IMR-90 (cell line): ENCODE results near the gene LAMC2. TPM values are rescaled to one million over a fixed set of nuclear protein-coding genes. Genes with fewer than 3 reads are reported as not detected.

Source experiments
- ATAC-seq: fragments of 200-7000 bp; cut with Tn5 transposase; 2 replicates; pipeline ENCODE4 v1.9.1; 2020; ENCODE audit warnings: low read depth, mild to moderate bottlenecking, moderate library complexity
- BruUV-seq: library from RNA; stranded (reverse); fragments of 400-500 nt; replicated peaks from 2 replicates; lab custom pipeline; 2021; lab: Mats Ljungman, UMichigan
- CTCF ChIA-PET: fragments of 300-600 bp; formaldehyde crosslinking; extraction: SDS; loops from one replicate; lab custom pipeline; 2021; ENCODE audit warnings: antibody characterized with exemption; lab: Yijun Ruan, JAX
- POLR2A ChIA-PET: fragments of 300-600 bp; sonication (Branson Sonifier 250); formaldehyde crosslinking; loops from one replicate; lab custom pipeline; 2022; ENCODE audit warnings: antibody characterized with exemption; ENCODE audit not compliant: unreplicated experiment; lab: Charles Lee
- DNase-seq: peaks from one replicate; pipeline ENCODE4 v3.0.0; 2013
- H2AFZ ChIP-seq: replicated peaks from 2 replicates; pipeline ENCODE3; 2013; ENCODE audit warnings: low read length, mild to moderate bottlenecking; ENCODE audit not compliant: poor library complexity
- H2AK5ac ChIP-seq: 2 replicates; pipeline ENCODE4 v1.6.1; 2013; ENCODE audit warnings: low read depth, low read length, inconsistent platforms
- H2AK9ac ChIP-seq: replicated peaks from 2 replicates; pipeline ENCODE3; 2013; ENCODE audit warnings: mild to moderate bottlenecking, low read depth, low read length, moderate library complexity; ENCODE audit not compliant: poor library complexity
- H2BK120ac ChIP-seq: 2 replicates; pipeline ENCODE4 v1.6.1; 2013; ENCODE audit warnings: low read depth, low read length, inconsistent platforms
- H2BK15ac ChIP-seq: 3 replicates; pipeline ENCODE4 v1.6.1; 2013; ENCODE audit warnings: low read depth, low read length, inconsistent platforms
- H2BK20ac ChIP-seq: 2 replicates; pipeline ENCODE4 v1.6.1; 2013; ENCODE audit warnings: low read depth, mild to moderate bottlenecking, inconsistent platforms, low read length, moderate library complexity
- H2BK5ac ChIP-seq: 2 replicates; pipeline ENCODE4 v1.6.1; 2013; ENCODE audit warnings: mild to moderate bottlenecking, low read depth, low read length, inconsistent platforms; ENCODE audit not compliant: poor library complexity, severe bottlenecking
- H3K14ac ChIP-seq: replicated peaks from 2 replicates; pipeline ENCODE4 v1.6.1; 2013; ENCODE audit warnings: low read depth, low read length, inconsistent platforms
- H3K18ac ChIP-seq: 2 replicates; pipeline ENCODE4 v1.6.1; 2013; ENCODE audit warnings: low read depth, low read length, control low read depth
- H3K23ac ChIP-seq: 2 replicates; pipeline ENCODE4 v1.6.1; 2013; ENCODE audit warnings: low read depth, low read length, inconsistent platforms
- H3K27ac ChIP-seq: 2 replicates; pipeline ENCODE4 v1.5.1; 2013; ENCODE audit warnings: mild to moderate bottlenecking, control low read depth, low read length; ENCODE audit not compliant: insufficient read depth
- H3K27me3 ChIP-seq: 2 replicates; pipeline ENCODE4 v1.6.1; 2013; ENCODE audit warnings: low read length; ENCODE audit not compliant: control insufficient read depth, insufficient read depth
- H3K36me3 ChIP-seq: 2 replicates; pipeline ENCODE4 v1.6.1; 2013; ENCODE audit warnings: low read length, mixed read lengths; ENCODE audit not compliant: control insufficient read depth, insufficient read depth
- H3K4ac ChIP-seq: 2 replicates; pipeline ENCODE4 v1.6.1; 2013; ENCODE audit warnings: low read depth, low read length, inconsistent platforms
- H3K4me1 ChIP-seq: 2 replicates; pipeline ENCODE4 v1.6.1; 2013; ENCODE audit warnings: low read length, mixed read lengths; ENCODE audit not compliant: control insufficient read depth, insufficient read depth
- H3K4me2 ChIP-seq: 2 replicates; pipeline ENCODE4 v1.6.1; 2013; ENCODE audit warnings: low read depth, mild to moderate bottlenecking, control low read depth, low read length, moderate library complexity
- H3K4me3 ChIP-seq: 2 replicates; pipeline ENCODE4 v1.5.1; 2013; ENCODE audit warnings: low read depth, mild to moderate bottlenecking, control low read depth, low read length, moderate library complexity; ENCODE audit not compliant: insufficient read depth
- H3K56ac ChIP-seq: 2 replicates; pipeline ENCODE4 v1.6.1; 2013; ENCODE audit warnings: low read length, inconsistent platforms; ENCODE audit not compliant: insufficient read depth; ENCODE audit errors: extremely low read depth
- H3K79me1 ChIP-seq, 2 experiments: 2 replicates each; pipeline ENCODE4 v1.6.1; 2013; ENCODE audit warnings: low read length in 2 of 2, inconsistent platforms in 1 of 2, low read depth in 1 of 2
- H3K9ac ChIP-seq: 2 replicates; pipeline ENCODE4 v1.6.1; 2013; ENCODE audit warnings: low read depth, low read length, control low read depth
- H3K9me1 ChIP-seq: 2 replicates; pipeline ENCODE4 v1.6.1; 2013; ENCODE audit warnings: low read length, inconsistent platforms; ENCODE audit not compliant: insufficient read depth
- H3K9me3 ChIP-seq: 2 replicates; pipeline ENCODE4 v1.6.1; 2013; ENCODE audit warnings: low read length; ENCODE audit not compliant: control insufficient read depth, insufficient read depth
- H4K20me1 ChIP-seq: 2 replicates; pipeline ENCODE4 v1.6.1; 2013; ENCODE audit warnings: low read length, inconsistent platforms; ENCODE audit not compliant: insufficient read depth
- H4K5ac ChIP-seq: 2 replicates; pipeline ENCODE4 v1.6.1; 2013; ENCODE audit warnings: mild to moderate bottlenecking, low read depth, low read length, control low read depth
- H4K8ac ChIP-seq, 2 experiments: 2 replicates each; pipeline ENCODE4 v1.6.1; 2013; ENCODE audit warnings: low read depth in 2 of 2, low read length in 2 of 2, control low read depth in 1 of 2, inconsistent platforms in 1 of 2
- H4K91ac ChIP-seq: 2 replicates; pipeline ENCODE4 v1.6.1; 2013; ENCODE audit warnings: low read depth, low read length, inconsistent platforms; ENCODE audit not compliant: insufficient read depth
- BHLHE40 ChIP-seq: fragments of 150-350 bp; IDR thresholded peaks from 2 replicates; pipeline ENCODE4 v1.6.1; 2016; ENCODE audit warnings: mild to moderate bottlenecking, low read depth, low read length
- CHD1 ChIP-seq: IDR thresholded peaks from 2 replicates; pipeline ENCODE4 v1.6.1; 2012; ENCODE audit warnings: low read depth, low read length, improper control_type of control experiment
- FOS ChIP-seq: fragments of 150-350 bp; IDR thresholded peaks from 2 replicates; pipeline ENCODE4 v1.6.1; 2016; ENCODE audit warnings: low read depth, low read length
- MAFK ChIP-seq: IDR thresholded peaks from 2 replicates; pipeline ENCODE4 v1.6.1; 2012; ENCODE audit warnings: low read depth, low read length, improper control_type of control experiment
- MAZ ChIP-seq: IDR thresholded peaks from 2 replicates; pipeline ENCODE4 v1.6.1; 2012; ENCODE audit warnings: low read depth, mild to moderate bottlenecking, low read length, improper control_type of control experiment, moderate library complexity, borderline replicate concordance
- MXI1 ChIP-seq: IDR thresholded peaks from 2 replicates; pipeline ENCODE4 v1.6.1; 2012; ENCODE audit warnings: low read depth, mild to moderate bottlenecking, low read length, moderate library complexity, borderline replicate concordance
- NFE2L2 ChIP-seq: fragments of 150-350 bp; IDR thresholded peaks from 2 replicates; pipeline ENCODE4 v1.6.1; 2016; ENCODE audit warnings: low read depth, mild to moderate bottlenecking, low read length
- POLR2A ChIP-seq: IDR thresholded peaks from 2 replicates; pipeline ENCODE4 v1.6.1; 2012; ENCODE audit warnings: mild to moderate bottlenecking, low read depth, low read length
- RAD21 ChIP-seq: IDR thresholded peaks from 2 replicates; pipeline ENCODE4 v1.6.1; 2012; ENCODE audit warnings: low read length, improper control_type of control experiment
- RCOR1 ChIP-seq: IDR thresholded peaks from 2 replicates; pipeline ENCODE4 v1.6.1; 2012; ENCODE audit warnings: mild to moderate bottlenecking, low read length, improper control_type of control experiment; ENCODE audit not compliant: insufficient replicate concordance
- RFX5 ChIP-seq: IDR thresholded peaks from 2 replicates; pipeline ENCODE4 v1.8.0; 2012; ENCODE audit warnings: low read depth, mild to moderate bottlenecking, low read length, moderate library complexity
- SMC3 ChIP-seq: fragments of 150-350 bp; IDR thresholded peaks from 2 replicates; pipeline ENCODE4 v1.6.1; 2016; ENCODE audit warnings: low read depth, mild to moderate bottlenecking, antibody characterized with exemption, low read length, moderate library complexity
- WGBS, 2 experiments: methylation state at CpG; one replicate each; pipeline versions ENCODE4 v1.1.5 to v1.1.7; 2013; ENCODE audit warnings: missing lambda C conversion rate in 2 of 2; ENCODE audit not compliant: insufficient read length in 1 of 2; ENCODE audit errors: extremely low coverage in 2 of 2; 5-methylcytosine and 5-hydroxymethylcytosine counted together
- dilution Hi-C: fragments of 300-500 bp; cut with HindIII; formaldehyde crosslinking; loops from one replicate; pipeline ENCODE4 v1.14.3; 2018; ENCODE audit warnings: low sequenced_read_pairs; ENCODE audit not compliant: unreplicated experiment
- in situ Hi-C: fragments of 300-500 bp; cut with MboI; formaldehyde crosslinking; loops from 3 replicates; pipeline ENCODE4 v1.14.3; 2019; ENCODE audit warnings: low sequenced_read_pairs, inconsistent platforms, mixed read lengths
- intact Hi-C: fragments of 100-400 bp; cut with micrococcal nuclease; formaldehyde crosslinking; loops from 2 replicates; pipeline ENCODE4 v1.10.0; 2022
- polyA plus RNA-seq, 3 experiments: library from polyadenylated mRNA; depleted of rRNA; stranded (reverse); fragments of >200 nt; gene quantifications; 2 replicates each; pipeline ENCODE4 v1.2.3, GENCODE V29; 2012; ENCODE audit warnings: low replicate concordance in 1 of 3
- total RNA-seq: library from RNA; depleted of rRNA; stranded (reverse); fragments of >200 nt; gene quantifications from 2 replicates; pipeline ENCODE4 v1.2.3, GENCODE V29; 2012
- TF ChIP-seq, protein P1 (sequence below): fragments of 150-350 bp; IDR thresholded peaks from 2 replicates; pipeline ENCODE4 v1.6.1; 2016; ENCODE audit warnings: low read depth, mild to moderate bottlenecking, low read length, moderate library complexity, borderline replicate concordance
- TF ChIP-seq, protein P2 (sequence below): fragments of 150-350 bp; IDR thresholded peaks from 2 replicates; pipeline ENCODE4 v1.6.1; 2017; ENCODE audit warnings: mild to moderate bottlenecking, antibody characterized with exemption, low read length, low read depth
- TF ChIP-seq, protein P3 (sequence below): conservative IDR thresholded peaks from 2 replicates; pipeline ENCODE4 v1.5.1; 2012; ENCODE audit warnings: mild to moderate bottlenecking, low read depth, low read length, improper control_type of control experiment

LAMC2 gene
- total and polyA plus RNA-seq, 2 of the 4 experiments (the other 2 are of a cell fraction), result 2.3 to 2.8 TPM

DNA sequence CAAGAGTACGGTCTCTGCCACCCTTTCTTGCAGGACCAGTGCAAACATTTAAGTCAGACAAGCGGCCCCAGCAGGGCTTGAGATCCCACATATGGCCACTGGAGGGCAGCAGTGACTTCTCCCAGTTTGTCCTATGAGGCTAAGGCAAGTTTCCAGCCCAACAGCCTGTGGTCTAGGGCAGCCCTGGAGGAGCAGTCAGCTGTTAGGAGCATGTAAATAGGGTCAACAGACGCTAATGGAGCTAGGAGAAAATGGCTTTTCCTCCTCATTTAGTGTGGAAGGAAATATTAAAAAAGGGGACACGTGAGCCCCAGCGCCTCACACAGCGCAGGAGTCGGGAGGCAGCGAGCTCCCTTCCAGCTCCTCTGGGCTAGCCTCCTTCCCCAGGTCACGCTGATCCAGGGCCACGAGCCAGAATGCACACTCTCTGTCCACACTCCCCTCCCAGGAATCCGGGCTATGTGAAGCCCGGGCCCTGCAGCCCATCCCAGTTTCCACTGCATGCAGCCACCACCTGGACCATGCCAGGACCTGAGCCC, 95.6 kb downstream of the LAMC2 start:
- Histone ChIP-seq H4K91ac (peak overlapping the region; percentile 64), H3K36me3 (no peaks in the 10 kb centered on the region), H3K23ac (no peak overlapping the region), H3K27ac (no peak overlapping the region), H3K56ac (no peak overlapping the region), H3K9me3 (no peaks in the 10 kb centered on the region), H2AK9ac (peak overlapping the region; percentile 6), H3K27me3 (no peaks in the 10 kb centered on the region), H3K79me1 (peaks cover 0 to 24% of the 10 kb centered on the region in 2 experiments; a peak in 2 of 4 replicates), H2BK15ac (peak overlapping the region; percentile 67; the same call in 1 of the 3 replicates), H2AK5ac (peak overlapping the region; percentile 57), H2AFZ (peak overlapping the region; percentile 54), H4K20me1 (no peaks in the 10 kb centered on the region; the same call in 1 of the 2 replicates), H3K4me2 (no peak overlapping the region), H3K14ac (peak overlapping the region; percentile 54), H2BK20ac (peak overlapping the region; percentile 80), H3K9me1 (peaks cover 25% of the 10 kb centered on the region), H3K4me1 (peaks cover 26% of the 10 kb centered on the region), H3K4ac (peak overlapping the region; percentile 57), H4K8ac (peak overlapping the region in 1 of 2 experiments; percentile 84; a peak in 2 of 4 replicates), H3K9ac (no peak overlapping the region), H3K4me3 (no peak overlapping the region), H4K5ac (no peak overlapping the region), H2BK120ac (peak overlapping the region; percentile 87), H3K18ac (no peak overlapping the region), H2BK5ac (peak overlapping the region; percentile 74)
- DNase-seq (peak; percentile 93), ATAC-seq (peak; percentile 85)
- in situ Hi-C loops, result loop anchor here (10.0 kb wide), 1 partner anchor 343 kb away; no protein-coding TSS in a partner anchor
- CTCF ChIA-PET, result interaction anchor here (0.7 to 2.7 kb wide), 4 partner anchors 32 to 319 kb away, joined by 4 to 20 read pairs (median 8); no protein-coding TSS in a partner anchor
- intact Hi-C loops, result loop anchor here (1.0 to 5.0 kb wide), 7 partner anchors 37 to 406 kb away; partner anchors contain the start of gene SMG7
- whole genome bisulfite sequencing, 2 experiments, result 33% methylated on average over 2 of the region's 12 CpGs; no CpG with 5 or more reads in 1 of the 2 experiments
- POLR2A ChIA-PET, result no interaction called here
- dilution Hi-C loops, result no loop called here
- BruUV-seq, result no TSS peak
- no peak for TF ChIP-seq CHD1
- no peak for TF ChIP-seq POLR2A
- TF ChIP-seq RAD21, result peak; percentile 89
- no peak for TF ChIP-seq MAZ
- TF ChIP-seq MAFK, result no peak
- TF ChIP-seq BHLHE40, result no peak
- TF ChIP-seq NFE2L2, result no peak
- TF ChIP-seq FOS, result no peak
- TF ChIP-seq, protein P1, sequence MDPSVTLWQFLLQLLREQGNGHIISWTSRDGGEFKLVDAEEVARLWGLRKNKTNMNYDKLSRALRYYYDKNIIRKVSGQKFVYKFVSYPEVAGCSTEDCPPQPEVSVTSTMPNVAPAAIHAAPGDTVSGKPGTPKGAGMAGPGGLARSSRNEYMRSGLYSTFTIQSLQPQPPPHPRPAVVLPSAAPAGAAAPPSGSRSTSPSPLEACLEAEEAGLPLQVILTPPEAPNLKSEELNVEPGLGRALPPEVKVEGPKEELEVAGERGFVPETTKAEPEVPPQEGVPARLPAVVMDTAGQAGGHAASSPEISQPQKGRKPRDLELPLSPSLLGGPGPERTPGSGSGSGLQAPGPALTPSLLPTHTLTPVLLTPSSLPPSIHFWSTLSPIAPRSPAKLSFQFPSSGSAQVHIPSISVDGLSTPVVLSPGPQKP, result no peak
- no peak for TF ChIP-seq RCOR1
- TF ChIP-seq, protein P2, sequence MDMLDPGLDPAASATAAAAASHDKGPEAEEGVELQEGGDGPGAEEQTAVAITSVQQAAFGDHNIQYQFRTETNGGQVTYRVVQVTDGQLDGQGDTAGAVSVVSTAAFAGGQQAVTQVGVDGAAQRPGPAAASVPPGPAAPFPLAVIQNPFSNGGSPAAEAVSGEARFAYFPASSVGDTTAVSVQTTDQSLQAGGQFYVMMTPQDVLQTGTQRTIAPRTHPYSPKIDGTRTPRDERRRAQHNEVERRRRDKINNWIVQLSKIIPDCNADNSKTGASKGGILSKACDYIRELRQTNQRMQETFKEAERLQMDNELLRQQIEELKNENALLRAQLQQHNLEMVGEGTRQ, result no peak
- TF ChIP-seq SMC3, result peak; percentile 92
- TF ChIP-seq MXI1, result no peak
- no peak for TF ChIP-seq RFX5
- TF ChIP-seq, protein P3, sequence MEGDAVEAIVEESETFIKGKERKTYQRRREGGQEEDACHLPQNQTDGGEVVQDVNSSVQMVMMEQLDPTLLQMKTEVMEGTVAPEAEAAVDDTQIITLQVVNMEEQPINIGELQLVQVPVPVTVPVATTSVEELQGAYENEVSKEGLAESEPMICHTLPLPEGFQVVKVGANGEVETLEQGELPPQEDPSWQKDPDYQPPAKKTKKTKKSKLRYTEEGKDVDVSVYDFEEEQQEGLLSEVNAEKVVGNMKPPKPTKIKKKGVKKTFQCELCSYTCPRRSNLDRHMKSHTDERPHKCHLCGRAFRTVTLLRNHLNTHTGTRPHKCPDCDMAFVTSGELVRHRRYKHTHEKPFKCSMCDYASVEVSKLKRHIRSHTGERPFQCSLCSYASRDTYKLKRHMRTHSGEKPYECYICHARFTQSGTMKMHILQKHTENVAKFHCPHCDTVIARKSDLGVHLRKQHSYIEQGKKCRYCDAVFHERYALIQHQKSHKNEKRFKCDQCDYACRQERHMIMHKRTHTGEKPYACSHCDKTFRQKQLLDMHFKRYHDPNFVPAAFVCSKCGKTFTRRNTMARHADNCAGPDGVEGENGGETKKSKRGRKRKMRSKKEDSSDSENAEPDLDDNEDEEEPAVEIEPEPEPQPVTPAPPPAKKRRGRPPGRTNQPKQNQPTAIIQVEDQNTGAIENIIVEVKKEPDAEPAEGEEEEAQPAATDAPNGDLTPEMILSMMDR, result peak; percentile 94
